HS-27A (cell line): ENCODE data around the gene HSCB.
"Not testable (repeated sequence)": the region's sequence is repeated elsewhere in the genome, so short reads cannot be mapped to it uniquely, and the experiment has no call there.

Experiments
- DNase-seq: peaks from one replicate; pipeline ENCODE4 v3.0.0-alpha.2; 2012; ENCODE audit warnings: low read depth, missing footprints

The HSCB gene

GRCh38 chr22:28741785-28742561 lies at the start of gene HSCB, which contains the start of gene CHEK2:
HSCB (plus strand) TSS chr22:28742039; CDS start chr22:28742096, 57 bp downstream.
CHEK2 (minus strand) TSS chr22:28741820; CDS start chr22:28734721, 7,099 bp downstream.
- peak; percentile 89 for DNase-seq

GRCh38 chr22:28693041-28693760 lies 48.6 kb upstream of the HSCB start:
- DNase-seq, result not testable (repeated sequence)

GRCh38 chr22:28702891-28703290 lies 38.9 kb upstream of the HSCB start:
- no peak for DNase-seq

DNA sequence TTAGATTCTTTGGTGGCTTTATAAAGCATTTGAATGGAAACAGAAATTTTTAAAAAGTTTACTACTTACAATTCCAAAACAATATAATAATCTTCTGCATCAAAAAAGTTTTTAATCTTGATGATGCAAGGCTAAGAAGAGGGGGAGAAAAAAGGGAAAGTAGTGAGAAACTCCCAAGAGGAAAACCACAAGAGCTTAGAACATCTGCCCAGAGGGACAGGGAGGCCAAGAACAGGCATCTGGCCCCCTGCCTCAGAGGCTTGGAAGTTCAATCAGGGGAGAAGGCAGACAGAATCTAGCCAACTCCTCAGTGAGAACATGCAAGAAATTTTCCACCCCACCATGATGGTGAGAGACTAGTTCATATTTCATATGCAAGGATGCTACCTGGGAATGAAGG lies 38.4 kb upstream of the HSCB start:
- no peak for DNase-seq

DNA sequence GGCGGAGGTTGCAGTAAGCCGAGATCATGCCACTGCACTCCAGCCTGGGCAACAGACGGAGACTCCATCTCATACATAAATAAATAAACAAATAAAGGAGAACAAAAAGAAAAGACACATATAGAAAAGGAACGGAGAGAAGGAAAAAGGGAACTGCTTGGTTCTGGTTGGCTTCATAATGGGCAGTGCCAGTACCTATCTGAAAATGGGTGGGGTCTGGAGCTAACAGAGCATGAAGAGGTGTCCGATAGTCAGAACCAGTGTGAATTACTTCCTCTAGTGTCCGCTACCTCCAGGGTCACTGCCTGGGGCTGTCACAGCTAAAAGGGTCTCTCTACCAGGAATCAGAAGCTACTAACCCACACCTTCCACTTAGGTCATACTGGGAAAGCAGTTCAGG lies 35.0 kb upstream of the HSCB start:
- DNase-seq, result no peak

DNA sequence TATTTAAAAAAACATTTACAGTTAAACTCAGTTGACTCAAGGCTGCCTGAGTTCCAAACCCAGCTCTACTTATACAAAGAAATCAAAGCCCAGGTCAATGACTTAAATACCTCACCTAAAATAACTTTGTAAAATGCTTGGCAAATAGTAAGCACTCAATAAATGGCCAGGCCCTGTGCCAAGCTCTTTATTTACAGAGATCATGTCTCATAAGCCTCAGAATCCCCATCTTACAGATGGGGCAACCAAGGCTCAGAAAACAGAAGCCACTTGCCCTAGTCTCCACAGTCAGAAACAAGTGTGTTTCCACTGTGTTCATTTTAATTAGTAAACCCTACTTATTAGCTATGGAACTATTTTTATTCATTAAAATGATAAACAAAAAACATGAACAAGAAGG lies 31.7 kb upstream of the HSCB start:
- DNase-seq, result peak; percentile 14

DNA sequence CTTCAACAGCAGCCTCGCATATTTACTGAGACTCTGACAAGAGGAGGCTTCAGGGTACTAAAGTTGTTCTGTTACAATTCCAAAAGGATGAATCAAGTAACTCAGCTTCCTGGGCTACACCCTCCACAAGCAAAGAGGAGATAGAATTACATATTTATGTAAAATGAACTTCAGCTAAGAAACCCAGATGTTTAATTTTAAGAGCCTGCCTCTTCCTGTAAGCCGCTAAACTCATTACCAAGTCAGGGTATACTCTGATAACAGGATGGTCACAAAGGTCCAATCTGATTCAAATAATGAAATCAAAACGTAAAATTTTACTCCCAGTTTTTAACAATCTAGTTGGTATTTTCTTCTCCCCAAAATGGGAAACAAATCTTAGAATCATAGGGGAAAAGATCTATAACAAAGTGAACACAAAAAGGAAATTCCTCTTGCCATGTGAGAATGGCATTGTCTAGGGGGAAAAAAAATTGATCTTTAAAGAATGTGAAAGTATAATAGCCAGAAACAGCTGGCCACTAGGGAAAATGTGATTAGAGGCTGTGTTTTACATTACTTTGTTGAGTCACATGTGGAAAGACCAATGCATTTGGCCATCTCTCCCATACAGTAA lies 31.2 kb upstream of the HSCB start:
- DNase-seq, result peak; percentile 59

DNA sequence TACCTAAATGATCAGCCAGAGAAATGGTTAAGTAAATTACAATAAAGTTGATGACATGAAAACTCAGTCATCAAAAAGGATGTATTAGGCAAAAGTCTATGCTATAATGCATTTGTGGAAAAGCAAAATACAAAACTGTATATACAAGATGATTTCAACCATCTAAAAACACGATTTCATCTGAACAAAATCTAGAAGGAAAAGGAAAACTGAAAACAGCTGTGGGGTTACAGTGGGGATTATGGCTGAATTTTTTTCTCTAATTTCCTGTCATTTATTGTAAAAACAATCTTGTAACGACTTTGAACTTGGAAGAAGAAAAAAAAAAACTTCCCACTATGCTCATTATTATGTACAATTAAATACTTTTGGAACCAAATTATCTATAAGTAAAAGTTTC lies 30.5 kb upstream of the HSCB start:
- DNase-seq, result no peak

DNA sequence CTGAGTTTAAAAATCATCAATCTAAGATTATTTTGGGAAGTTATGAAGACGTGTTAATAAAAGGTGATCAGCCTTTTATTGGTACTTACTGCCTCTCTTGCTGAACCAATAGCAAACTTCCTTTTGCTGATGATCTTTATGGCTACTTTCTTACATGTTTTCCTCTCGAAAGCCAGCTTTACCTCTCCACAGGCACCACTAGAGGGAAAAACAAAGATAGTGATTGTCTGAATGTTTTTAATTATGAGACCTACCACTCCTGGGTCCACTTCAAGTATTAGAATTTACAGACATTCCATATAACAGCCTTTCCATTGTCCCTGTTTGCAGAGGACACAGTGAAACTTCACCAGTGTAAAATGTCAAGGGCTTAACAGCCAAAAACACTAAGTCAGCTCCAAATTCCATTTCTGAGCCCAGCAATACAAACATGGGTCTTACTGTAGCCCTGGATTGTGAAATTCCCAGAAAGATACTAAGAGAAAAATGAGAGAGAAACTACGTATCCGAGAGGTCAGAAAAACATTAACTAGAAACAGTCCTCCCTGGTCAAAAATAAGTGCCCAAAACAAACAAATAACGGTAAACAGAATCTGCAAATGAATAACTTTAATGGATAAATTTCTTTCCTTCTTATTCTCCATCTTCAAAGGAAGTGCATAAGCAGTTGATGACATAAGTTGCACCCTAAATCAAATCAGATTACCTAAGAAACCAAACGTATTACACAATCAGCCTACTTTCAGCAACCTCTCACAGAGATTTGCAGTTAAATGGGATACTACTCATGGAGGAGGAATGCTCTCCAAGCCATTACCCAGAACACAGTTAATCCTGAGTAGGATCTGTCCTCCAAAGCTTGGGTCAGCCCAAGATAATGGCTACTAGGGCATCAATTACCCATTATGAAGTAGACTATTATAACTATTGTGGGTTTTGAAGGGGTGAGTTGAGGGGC lies 29.7 kb upstream of the HSCB start:
- DNase-seq, result peak; percentile 86

DNA sequence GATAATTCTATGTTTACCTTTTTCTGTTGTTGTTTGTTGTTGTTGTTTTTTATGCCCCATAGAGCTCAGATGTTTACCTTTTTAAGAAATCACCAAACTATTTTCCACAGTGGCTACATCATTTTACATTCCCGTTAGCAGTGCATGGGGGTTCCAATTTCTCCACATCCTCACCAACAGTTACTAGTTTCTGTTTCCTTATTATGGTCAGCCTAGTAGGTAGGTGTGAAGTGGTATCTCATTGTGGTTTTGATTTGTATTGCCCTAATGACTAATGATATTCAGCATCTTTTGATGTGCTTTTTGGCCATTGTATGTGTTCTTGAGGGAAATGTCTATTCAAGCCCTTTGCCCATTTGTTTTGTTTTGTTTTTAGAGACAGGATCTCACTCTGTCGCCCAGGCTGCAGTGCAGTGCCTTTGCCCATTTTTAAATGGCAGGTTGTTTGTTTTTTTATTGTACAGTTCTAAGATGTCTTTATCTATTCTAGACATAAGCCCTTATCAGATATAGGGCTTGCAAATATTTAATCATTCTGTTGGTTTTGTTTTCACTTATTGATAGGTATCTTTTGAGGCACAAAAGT lies 27.7 kb upstream of the HSCB start:
- DNase-seq, result no peak

GRCh38 chr22:28715611-28716010 lies 26.2 kb upstream of the HSCB start:
- DNase-seq, result no peak

DNA sequence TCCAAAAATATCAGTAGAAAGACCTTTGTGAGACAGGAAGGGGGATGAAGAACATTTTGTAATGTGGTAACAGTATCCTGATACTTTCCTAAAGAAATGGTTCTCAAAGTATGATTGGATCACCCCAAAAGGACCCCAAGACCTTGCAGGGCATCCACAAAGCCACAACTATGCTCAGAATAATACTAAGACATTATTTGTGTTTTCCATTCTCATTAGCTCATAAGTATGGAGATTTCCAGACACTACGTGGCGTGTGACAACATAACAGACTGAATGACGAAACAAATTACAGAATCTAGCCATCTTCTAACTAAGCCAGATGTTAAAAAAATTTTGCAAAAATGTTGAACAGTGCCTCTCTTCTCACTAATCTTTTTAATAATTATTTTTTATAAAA lies 25.2 kb upstream of the HSCB start:
- DNase-seq, result no peak

DNA sequence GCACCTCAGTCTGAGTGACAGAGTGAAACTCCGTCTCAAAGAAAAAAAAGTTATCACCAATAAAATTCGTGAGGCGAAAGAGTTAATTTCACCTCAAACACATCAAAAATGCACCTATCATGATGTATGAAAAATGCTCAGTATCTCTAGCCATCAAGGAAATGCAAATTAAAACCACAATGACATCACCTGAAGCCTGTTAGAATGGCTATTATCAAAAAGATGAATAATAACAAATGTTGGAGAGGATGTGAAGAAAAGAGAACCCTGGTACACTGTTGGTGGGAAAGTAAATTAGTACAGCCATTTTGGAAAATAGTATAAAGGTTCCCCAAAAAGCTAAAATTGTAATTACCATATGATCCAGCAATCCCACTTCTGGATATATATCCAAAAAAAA lies 23.8 kb upstream of the HSCB start:
- no peak for DNase-seq

- no peak for DNase-seq
Observed at GRCh38 chr22:28728002-28728401, 13.8 kb upstream of the HSCB start.

DNA sequence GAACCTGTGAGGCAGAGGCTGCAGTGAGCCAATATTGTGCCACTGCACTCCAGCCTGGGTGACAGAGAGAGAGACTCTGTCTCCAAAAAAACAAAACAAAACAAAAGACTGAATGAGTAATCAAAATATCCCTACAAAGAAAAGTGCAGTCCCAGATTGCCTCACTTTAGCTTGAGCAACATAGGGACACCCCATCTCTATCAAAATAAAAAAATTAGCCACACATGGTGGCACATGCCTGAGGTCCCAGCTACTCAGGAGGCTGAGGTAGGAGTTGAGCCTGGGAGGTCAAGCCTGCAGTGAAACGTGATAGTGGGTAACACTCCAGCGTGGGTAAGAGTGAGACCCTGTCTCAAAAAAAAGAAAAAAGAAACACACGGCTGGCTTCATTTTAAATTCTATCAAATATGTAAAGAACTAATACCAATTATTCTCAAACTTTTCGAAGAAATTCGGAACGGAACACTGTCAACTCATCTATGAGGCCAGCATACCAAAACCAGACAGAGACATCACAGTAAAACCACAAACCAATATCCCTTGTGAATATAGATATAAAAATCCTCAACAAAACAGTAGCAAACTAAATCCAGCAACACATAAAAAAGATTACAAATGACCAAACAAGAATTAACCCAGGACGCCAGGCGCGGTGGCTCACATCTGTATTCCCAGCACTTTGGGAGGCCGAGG lies 13.1 kb upstream of the HSCB start:
- no peak for DNase-seq

- DNase-seq, result no peak
Observed at GRCh38 chr22:28730179-28730578, 11.7 kb upstream of the HSCB start.

DNA sequence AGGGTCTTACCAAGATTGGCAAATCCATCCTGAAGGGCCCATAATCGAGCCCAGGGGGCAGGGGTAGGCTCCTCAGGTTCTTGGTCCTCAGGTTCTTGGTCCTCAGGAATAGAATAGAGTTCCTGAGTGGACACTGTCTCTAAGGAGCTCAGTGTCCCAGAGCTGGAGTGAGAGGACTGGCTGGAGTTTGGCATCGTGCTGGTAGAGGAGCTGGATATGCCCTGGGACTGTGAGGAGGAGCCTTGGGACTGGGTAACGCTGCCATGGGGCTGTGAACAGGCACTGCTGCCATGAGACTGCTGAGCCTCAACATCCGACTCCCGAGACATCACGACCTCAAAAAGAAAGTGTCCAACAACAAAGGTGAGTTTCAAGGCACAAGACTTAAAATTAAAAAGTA lies 7.4 kb upstream of the HSCB start:
- no peak for DNase-seq

- no peak for DNase-seq
Observed at GRCh38 chr22:28736301-28737155, 5.3 kb upstream of the HSCB start.

DNA sequence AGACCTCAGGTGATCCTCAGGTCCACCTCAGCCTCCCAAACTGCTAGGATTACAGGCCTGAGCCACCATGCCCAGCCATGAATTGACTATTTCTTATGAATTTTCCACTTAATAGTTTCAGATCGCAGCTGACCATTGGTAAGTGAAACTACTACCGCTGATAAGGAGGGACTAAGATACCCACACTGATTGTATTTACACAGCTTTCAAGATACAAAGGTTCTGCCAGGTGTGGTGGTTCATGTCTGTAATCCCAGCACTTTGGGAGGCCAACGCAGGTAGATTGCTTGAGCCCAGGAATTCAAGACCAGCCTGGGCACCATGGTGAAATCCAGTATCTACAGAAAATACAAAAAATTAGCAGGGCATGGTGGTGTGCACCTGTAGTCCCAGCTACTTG lies 4.1 kb upstream of the HSCB start:
- DNase-seq, result no peak

GRCh38 chr22:28738876-28739275 lies 3.0 kb upstream of the HSCB start:
- DNase-seq, result not testable (repeated sequence)
